Medulla oblongata (tissue), 1 donor: Measurements from ENCODE around the gene ATRN.

Experiments
- DNase-seq: peaks from one replicate; pipeline ENCODE4 v3.0.0-alpha.2; 2015; ENCODE audit errors: extremely low spot score

Gene ATRN

DNA sequence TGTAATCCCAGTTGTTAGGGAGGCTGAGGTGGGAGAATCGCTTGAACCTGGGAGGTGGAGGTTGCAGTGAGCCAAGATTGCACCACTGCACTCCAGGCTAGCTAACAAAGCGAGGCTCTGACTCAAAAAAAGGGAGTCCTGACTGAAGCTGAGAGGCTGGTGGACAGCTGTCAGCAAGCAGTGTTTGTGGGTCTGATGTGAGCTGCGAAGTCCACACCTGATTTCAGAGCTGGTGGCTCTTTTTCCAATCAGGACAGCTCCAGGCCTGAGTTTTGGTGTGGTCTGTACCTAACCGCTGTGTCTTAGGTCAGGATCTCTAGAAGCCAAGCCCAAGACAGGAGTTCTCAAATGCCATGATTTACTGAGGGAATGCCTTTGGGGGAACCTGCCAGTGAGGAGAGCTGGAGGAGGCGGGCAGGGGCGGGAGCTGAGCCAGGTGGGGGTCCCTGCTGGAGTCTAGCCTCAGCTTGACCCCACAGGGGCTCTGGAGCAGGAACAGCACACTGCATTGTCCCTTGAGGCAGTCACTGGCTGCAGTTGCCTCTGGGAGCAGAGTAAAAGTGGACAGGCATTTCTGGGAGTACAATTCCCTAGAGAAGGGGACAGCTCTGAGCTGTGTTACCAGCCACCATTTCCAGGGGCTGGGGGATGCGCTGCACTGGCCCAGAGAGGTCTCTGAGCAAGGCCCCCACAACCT lies 187.3 kb downstream of the ATRN start:
- DNase-seq: no peak

DNA sequence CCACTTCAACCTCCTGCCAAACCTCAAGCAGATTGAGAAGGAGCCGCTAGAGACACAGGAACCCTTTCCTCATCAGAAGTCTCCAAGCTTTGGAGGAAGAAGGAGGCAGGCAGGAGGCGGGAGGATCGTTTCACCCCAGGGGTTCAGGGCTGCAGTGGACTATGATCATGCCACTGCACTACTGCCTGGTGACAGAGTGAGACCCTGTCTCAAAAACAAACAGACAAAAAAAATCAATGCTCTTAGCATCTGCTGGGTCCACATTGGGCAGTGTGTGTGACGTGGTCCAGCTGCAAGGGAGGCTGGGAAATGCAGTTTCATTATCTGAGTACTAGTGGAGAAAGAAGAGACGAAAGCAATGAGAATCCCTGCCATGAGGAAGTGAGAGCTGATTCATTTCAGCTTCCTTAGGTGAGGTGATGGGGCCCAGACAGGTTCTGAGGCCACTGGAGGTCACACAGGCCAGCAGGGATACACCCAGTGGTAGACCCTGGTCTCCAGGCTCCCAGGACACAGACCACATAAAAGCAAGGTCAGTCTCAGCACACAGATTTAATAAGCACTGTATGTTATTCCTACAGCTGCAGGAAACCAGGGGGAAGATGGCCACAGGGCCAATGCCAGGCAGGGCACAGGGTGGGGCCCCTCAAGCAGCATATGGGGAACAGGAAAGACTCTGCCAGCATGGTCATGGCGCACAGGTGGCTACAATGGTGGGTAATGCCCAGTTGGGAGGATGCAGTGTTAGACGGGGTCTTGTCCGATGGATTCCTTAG lies 188.1 kb downstream of the ATRN start:
- DNase-seq: no peak

- no peak for DNase-seq
Observed at GRCh38 chr20:3659492-3660261, 188.9 kb downstream of the ATRN start.

GRCh38 chr20:3660262-3661059 lies 189.6 kb downstream of the ATRN start:
- no peak for DNase-seq

DNA sequence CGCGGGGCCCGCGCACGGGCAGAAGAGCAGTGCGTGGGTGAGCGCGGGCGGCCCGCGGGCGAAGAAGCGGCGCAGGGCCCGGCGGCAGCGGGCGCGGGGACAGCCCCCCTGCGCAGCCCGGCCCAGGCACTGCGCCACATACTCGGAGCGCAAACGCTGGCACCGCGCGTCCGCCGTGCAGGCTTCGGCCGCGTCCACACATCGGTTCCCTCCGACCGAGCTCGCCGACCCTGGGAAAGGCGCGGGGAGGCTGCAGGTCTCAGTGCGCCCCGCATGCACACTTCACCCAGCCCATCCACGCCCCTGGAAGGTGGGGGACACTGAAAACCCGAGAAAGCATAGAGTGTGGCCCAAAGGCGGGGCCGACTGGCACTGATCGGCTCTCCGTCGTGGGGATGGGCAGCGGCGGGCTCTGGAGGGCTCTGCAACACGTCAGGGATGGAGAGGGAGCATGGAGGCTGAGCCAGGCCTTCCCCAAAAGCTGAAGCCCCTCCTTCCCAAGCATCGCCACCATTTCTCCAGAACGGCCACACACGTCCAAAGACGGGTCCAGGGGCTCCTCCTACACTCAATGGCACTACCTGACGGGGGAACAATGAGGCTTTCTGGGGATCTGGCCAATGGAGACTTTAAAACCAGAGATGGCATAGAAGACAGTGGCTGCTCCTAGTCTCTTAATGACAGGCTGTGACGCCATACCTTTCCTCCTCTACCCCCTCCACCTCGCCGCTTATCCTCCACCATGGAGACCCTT lies 190.4 kb downstream of the ATRN start:
- DNase-seq: no peak

GRCh38 chr20:3661814-3662665 lies 191.2 kb downstream of the ATRN start:
- no peak for DNase-seq

DNA sequence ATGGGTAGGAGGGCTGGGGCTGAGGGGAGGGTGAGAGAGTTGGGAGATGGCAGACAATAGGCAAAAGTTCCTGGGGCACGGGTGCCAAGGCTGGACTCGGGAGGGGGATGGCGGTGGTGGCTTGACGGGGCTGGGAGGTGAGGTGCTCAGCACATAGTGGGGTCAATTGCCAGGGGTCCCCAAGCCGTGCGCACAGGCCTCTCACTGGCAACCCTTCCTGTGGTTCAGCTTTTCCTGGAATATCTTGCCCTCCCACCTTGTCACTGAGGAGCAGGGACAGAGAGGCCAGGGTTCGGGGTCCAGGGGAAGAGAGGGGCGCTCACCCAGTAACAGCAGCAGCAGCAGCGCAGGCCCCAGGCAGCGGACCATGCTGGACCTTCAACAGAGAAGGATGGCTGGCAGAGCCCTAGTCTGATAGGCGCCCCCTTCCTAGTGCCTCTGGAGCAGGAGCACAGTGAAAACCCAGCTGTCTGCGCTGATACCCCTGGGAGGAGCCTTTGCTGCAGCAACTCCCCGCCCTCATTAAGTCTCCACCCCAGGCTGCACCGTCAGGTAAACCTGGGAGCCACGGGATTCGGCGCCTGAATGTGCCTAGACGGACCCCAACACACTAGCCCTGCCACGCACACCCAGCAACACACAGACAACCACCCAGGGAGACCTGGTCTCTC lies 192.3 kb downstream of the ATRN start, which contains the start of gene GFRA4:
Gene GFRA4 (minus strand): TSS at position 369 of the 671 bp plus-strand sequence. CDS start 0 bp downstream, at position 369.
- DNase-seq: no peak

DNA sequence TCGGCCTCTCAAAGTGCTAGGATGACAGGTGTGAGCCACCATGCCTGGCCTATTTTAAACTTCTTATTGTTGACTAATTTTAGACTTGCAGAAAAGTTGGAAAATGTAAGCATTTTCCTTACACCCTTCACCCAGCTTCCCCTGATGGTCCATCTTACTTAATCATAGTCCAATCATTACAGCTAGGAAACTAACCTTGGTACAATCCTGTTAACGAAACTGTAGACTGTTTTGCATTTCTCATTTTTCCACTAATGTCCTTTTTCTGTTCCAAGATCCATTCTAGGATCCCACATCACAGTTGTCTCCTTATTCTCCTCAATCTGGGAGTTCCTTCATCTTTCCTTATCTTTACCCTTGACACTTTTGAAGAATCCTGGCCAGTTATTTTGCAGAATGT lies 193.0 kb downstream of the ATRN start:
- no peak for DNase-seq

- DNase-seq: no peak
Observed at GRCh38 chr20:3667434-3668037, 196.7 kb downstream of the ATRN start.

- DNase-seq: no peak
Observed at GRCh38 chr20:3669710-3670367, 199.0 kb downstream of the ATRN start.

DNA sequence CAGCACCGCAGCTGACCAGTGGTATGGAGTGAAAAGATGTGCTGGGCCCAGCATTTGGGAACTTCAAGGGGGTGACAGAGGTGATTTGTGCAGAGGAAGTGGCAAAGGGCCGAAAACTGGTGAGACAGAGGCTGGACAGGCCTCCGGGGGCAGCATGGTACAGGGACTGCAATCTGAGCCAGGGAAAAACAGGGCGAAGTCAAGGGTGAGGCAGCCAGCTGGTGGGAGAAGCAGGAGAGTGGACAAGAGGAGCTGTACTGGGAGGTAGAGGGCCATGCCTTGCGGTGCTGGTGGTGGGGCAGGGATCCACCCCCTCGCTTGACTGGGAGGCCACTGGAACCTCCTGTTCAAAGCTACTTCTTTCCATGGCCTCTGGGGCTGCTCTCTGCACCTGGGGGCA lies 199.7 kb downstream of the ATRN start:
- no peak for DNase-seq

- DNase-seq: no peak
Observed at GRCh38 chr20:3670945-3671344, 200.1 kb downstream of the ATRN start.

GRCh38 chr20:3671986-3672546 lies 201.2 kb downstream of the ATRN start:
- no peak for DNase-seq

- no peak for DNase-seq
Observed at GRCh38 chr20:3672547-3673171, 201.8 kb downstream of the ATRN start.

DNA sequence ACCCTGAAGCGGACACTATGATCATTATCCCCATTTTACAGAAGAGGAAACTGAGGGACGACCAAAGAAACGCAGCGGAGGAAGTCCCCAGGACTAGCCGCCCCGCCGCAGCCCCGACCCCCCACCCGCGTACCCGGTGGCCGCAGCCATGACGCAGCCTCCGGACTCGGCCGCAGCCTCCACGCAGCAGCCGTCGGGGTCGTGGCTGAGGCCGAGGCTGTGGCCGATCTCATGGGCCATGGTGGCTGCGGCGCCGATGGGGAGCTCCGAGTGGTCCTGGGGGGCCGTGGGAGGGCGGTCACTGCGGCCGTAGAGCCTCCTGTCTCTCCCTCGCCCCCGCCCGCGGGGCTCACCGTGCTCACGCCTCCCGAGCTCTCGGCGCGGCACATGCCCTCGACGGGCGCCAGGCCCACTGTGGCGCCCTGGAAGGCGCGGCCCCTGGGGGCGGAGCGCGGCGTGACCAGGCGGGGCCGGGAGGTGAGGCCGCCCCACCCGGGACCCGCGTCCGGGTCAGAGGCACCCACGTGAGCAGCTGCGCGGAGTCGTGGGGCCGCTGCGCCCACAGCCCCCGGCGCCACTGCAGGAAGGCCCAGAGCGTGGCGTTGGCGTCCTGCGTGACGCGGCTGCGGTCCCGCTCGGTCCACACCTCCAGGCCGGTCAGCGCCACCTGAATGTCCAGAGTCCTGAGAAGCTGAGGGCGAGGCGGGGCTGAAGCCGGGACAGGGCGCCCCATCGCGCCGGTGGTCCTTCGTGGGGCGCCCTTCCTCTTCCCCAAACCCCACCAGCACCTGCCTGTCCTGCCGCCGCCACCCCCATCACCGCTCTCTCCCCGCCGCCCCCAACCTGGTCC lies 202.6 kb downstream of the ATRN start:
- no peak for DNase-seq

DNA sequence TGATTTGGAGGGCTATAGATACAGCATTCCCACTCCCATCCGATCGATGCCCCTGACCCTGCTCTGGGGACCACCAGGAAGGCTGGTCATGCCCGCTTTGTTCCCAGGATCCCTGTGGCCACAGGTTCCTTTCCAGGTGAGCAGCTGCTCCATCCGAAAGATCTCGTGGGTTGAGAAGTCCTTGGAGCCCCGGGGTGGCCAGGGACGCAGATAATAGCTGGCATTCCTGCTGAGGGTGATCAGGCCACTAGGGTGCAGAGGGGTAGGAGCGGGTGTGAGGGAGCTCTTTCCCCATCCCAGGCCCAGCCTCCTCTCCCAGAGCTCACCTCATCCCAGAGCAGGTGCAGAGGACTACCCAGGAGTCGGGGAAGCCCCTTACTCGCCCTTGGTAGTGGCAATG lies 203.6 kb downstream of the ATRN start:
- DNase-seq: no peak
